Skin epidermis (tissue), 12 donors: ENCODE measurements around the gene DIS3L.
"Not testable (repeated sequence)": the region's sequence is repeated elsewhere in the genome, so short reads cannot be mapped to it uniquely, and the experiment has no call there.

Experiments used
- H3K27ac ChIP-seq, 21 experiments: fragments of 200-600 bp; sonication (generic) in 11 of 21; one replicate each; pipeline ENCODE4 v1.5.0; 2020; ENCODE audit warnings: mild to moderate bottlenecking in 3 of 21, inconsistent platforms in 2 of 21, moderate library complexity in 2 of 21
- H3K4me3 ChIP-seq, 7 experiments: fragments of 200-600 bp; sonication (generic) in 2 of 7; one replicate each; pipeline ENCODE4 v1.5.0; 2020; ENCODE audit warnings: inconsistent platforms in 2 of 7, mild to moderate bottlenecking in 2 of 7, moderate library complexity in 1 of 7

The DIS3L gene

GRCh38 chr15:66293419-66294156, at the start of gene DIS3L:
Gene DIS3L (plus strand): TSS chr15:66293568. CDS start chr15:66293597, 29 bp downstream.
- H3K4me3 ChIP-seq, result peak within 1 kb of the TSS; percentile 52 to 80 (median 64)
- peak within 1 kb of the TSS; percentile 65 to 95 (median 90) for H3K27ac ChIP-seq

- H3K27ac ChIP-seq, H3K4me3 ChIP-seq: not testable (repeated sequence)
These were observed 47.5 kb upstream of the DIS3L start for GRCh38 chr15:66245832-66246231.

GRCh38 chr15:66246937-66247336, 46.4 kb upstream of the DIS3L start:
- Histone ChIP-seq H3K4me3 (no peak overlapping the region), H3K27ac (no peak overlapping the region)

GRCh38 chr15:66249605-66250174, 43.7 kb upstream of the DIS3L start:
- Histone ChIP-seq H3K4me3 (no peak overlapping the region), H3K27ac (no peak overlapping the region)

- Histone ChIP-seq H3K4me3 (no peak overlapping the region), H3K27ac (no peak overlapping the region)
These were observed 42.1 kb upstream of the DIS3L start for GRCh38 chr15:66251065-66251789.

GRCh38 chr15:66251790-66252684, 41.3 kb upstream of the DIS3L start:
- peak overlapping the region; percentile 17 to 48 (median 24) for H3K4me3 ChIP-seq
- no peak overlapping the region for H3K27ac ChIP-seq

- H3K4me3 ChIP-seq, result peak overlapping the region; percentile 17 to 48 (median 24)
- no peak overlapping the region for H3K27ac ChIP-seq
These were observed 40.5 kb upstream of the DIS3L start for GRCh38 chr15:66252685-66253417.

GRCh38 chr15:66253418-66254088, 39.8 kb upstream of the DIS3L start, which contains the start of gene MEGF11:
Gene MEGF11 (minus strand): TSS chr15:66253750. CDS start chr15:66128403, 125,347 bp downstream.
- Histone ChIP-seq H3K4me3 (peak within 1 kb of the TSS; percentile 17 to 48 (median 24)), H3K27ac (no peak within 1 kb of the TSS)

GRCh38 chr15:66254089-66254950, 39.0 kb upstream of the DIS3L start:
- H3K27ac ChIP-seq, result no peak overlapping the region
- peak overlapping the region in 3 of 7 experiments; percentile 24 to 48 (median 40) for H3K4me3 ChIP-seq

GRCh38 chr15:66254951-66255676, 38.3 kb upstream of the DIS3L start:
- Histone ChIP-seq H3K4me3 (no peak overlapping the region), H3K27ac (no peak overlapping the region)

- no peak overlapping the region for H3K27ac ChIP-seq
- no peak overlapping the region for H3K4me3 ChIP-seq
These were observed 36.7 kb upstream of the DIS3L start for GRCh38 chr15:66256692-66257091.

GRCh38 chr15:66261056-66261455, 32.3 kb upstream of the DIS3L start:
- Histone ChIP-seq H3K4me3 (no peak overlapping the region), H3K27ac (no peak overlapping the region)

GRCh38 chr15:66262837-66263236, 30.5 kb upstream of the DIS3L start:
- H3K27ac ChIP-seq, H3K4me3 ChIP-seq: not testable (repeated sequence)

- no peak overlapping the region for H3K27ac ChIP-seq
- H3K4me3 ChIP-seq, result no peak overlapping the region
These were observed 28.4 kb upstream of the DIS3L start for GRCh38 chr15:66264859-66265513.

- Histone ChIP-seq H3K4me3 (no peak overlapping the region), H3K27ac (no peak overlapping the region)
These were observed 23.9 kb upstream of the DIS3L start for GRCh38 chr15:66269326-66270090.

GRCh38 chr15:66270932-66271331, 22.4 kb upstream of the DIS3L start:
- no peak overlapping the region for H3K27ac ChIP-seq
- H3K4me3 ChIP-seq, result no peak overlapping the region
